ENCODE results near the gene C1orf232. TPM values are rescaled to one million over a fixed set of nuclear protein-coding genes. Genes with fewer than 3 reads are reported as not detected.

The C1orf232 gene
- total RNA-seq, 1 donor: not detected

GRCh38 chr1:26156285-26157038 is 12.3 kb downstream of the C1orf232 start:
- TF ChIP-seq CTCF (IDR thresholded peaks at IDR 0.05; ENCODE audit: insufficient read depth, low read depth, low read length): no peak
- no peak overlapping the region for H3K4me3 ChIP-seq (ENCODE audit: low read depth, low read length)
- no peak for DNase-seq (ENCODE audit: low read depth)

- no peak for TF ChIP-seq CTCF (IDR thresholded peaks at IDR 0.05; ENCODE audit: insufficient read depth, low read depth, low read length)
- DNase-seq (ENCODE audit: low read depth): no peak
- H3K4me3 ChIP-seq (ENCODE audit: low read depth, low read length): no peak overlapping the region
These were observed 13.1 kb downstream of the C1orf232 start for GRCh38 chr1:26155370-26156284.

- no peak for TF ChIP-seq CTCF (IDR thresholded peaks at IDR 0.05; ENCODE audit: insufficient read depth, low read depth, low read length)
- H3K4me3 ChIP-seq (ENCODE audit: low read depth, low read length): no peak overlapping the region
- DNase-seq (ENCODE audit: low read depth): no peak
These were observed 14.0 kb downstream of the C1orf232 start for GRCh38 chr1:26154750-26155149.

GRCh38 chr1:26153966-26154532 is 14.7 kb downstream of the C1orf232 start:
- no peak for DNase-seq (ENCODE audit: low read depth)
- no peak for TF ChIP-seq CTCF (IDR thresholded peaks at IDR 0.05; ENCODE audit: insufficient read depth, low read depth, low read length)
- H3K4me3 ChIP-seq (ENCODE audit: low read depth, low read length): no peak overlapping the region

- no peak for TF ChIP-seq CTCF (IDR thresholded peaks at IDR 0.05; ENCODE audit: insufficient read depth, low read depth, low read length)
These were observed 19.9 kb downstream of the C1orf232 start for GRCh38 chr1:26148887-26149286.

GRCh38 chr1:26145960-26146294 is 22.8 kb downstream of the C1orf232 start:
- no peak for TF ChIP-seq CTCF (IDR thresholded peaks at IDR 0.05; ENCODE audit: insufficient read depth, low read depth, low read length)

More at GRCh38 chr1:26148887-26149286, 19.9 kb downstream of the C1orf232 start:
- H3K4me3 ChIP-seq (ENCODE audit: low read depth, low read length): no peak overlapping the region
- DNase-seq (ENCODE audit: low read depth): no peak

More at GRCh38 chr1:26145960-26146294, 22.8 kb downstream of the C1orf232 start:
- no peak overlapping the region for H3K4me3 ChIP-seq (ENCODE audit: low read depth, low read length)
- no peak for DNase-seq (ENCODE audit: low read depth)
